Occipital lobe (tissue), 2 donors: ENCODE data around the gene HS3ST5. TPM values are rescaled to one million over a fixed set of nuclear protein-coding genes. Genes with fewer than 3 reads are reported as not detected.
"Not testable (repeated sequence)": the region's sequence is repeated elsewhere in the genome, so short reads cannot be mapped to it uniquely, and the experiment has no call there.

ENCODE experiments used
- DNase-seq: peaks from one replicate; lab custom pipeline; 2025; lab: John Stamatoyannopoulos, UW
- total RNA-seq: library from RNA; depleted of rRNA; stranded (reverse); fragments of >200 nt; gene quantifications from one replicate; pipeline ENCODE4 v1.2.3, GENCODE V29; 2014

The HS3ST5 gene
- total RNA-seq, 1 donor from 2014 or later, result 6.6 TPM

DNA sequence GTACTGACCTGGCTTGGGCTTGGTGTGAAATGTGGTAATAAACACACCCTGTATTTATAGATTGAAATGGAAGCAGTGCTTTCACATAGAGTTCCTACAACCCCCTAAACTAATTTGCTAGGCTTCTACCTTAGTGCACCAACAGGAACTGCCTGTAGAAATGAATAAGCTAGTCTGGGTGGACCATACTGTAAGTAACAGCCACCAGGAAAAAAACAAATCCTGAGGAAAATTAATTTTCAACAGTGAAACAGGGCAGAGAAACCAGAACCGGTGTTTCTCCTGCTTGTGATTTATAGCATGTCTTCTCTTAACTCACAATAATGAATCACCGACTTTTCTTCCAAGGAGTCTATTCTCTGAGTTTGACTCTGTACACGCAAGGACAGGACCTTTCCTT lies 187.1 kb downstream of the HS3ST5 start:
- DNase-seq, result no peak

GRCh38 chr6:114154812-114155211 lies 188.0 kb downstream of the HS3ST5 start:
- no peak for DNase-seq

GRCh38 chr6:114153448-114153847 lies 189.4 kb downstream of the HS3ST5 start:
- no peak for DNase-seq

DNA sequence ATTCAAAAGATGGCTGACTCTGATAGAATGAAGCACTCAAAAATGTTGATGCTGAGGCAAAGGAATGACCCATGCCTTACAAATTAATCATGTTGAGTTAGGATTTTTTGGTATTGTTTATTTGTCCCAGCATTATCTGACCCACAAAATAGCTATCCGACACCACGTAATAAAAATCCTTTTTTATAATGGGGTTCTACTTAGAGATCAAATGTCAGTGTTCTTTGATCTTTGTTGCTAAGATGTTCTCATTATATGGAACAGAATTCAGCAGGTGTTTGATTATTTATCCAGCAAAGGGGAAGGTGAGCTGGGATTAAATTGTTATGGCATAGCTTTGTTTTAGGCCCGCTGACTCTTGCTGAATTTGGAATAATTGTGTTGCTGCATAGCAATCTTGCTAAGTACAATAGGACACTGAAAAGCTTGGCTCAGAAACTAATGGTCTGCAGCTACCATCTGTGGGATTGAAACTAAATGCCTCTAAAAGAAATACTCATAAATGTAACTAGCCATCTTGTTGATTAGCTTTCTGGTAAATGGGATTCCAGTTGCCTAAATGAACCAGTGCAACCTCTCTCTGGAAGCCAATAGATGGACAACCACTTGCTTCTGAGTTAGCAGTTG lies 191.6 kb downstream of the HS3ST5 start:
- no peak for DNase-seq

GRCh38 chr6:114149182-114149581 lies 193.6 kb downstream of the HS3ST5 start:
- DNase-seq, result not testable (repeated sequence)

GRCh38 chr6:114144887-114145851 lies 197.7 kb downstream of the HS3ST5 start:
- no peak for DNase-seq

DNA sequence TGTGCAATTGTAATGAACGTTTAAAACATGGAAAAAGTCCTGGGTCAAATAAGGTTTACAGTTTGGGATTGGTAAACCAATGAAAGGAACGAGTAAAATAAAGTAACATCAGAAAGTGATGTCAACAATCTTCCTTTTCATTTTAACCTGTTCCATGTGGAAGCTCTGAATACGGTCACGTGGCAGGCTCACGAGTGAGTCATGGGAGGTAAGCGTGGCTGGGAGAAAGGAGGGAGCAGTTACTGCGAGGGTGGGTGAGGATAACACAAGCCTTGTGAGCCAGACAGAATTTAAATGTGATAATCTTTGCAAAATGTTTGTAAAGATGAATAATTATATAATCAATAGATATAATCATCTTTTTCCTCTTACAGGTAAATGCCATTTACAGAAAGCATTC lies 200.6 kb downstream of the HS3ST5 start:
- DNase-seq, result no peak

GRCh38 chr6:114140416-114140815 lies 202.4 kb downstream of the HS3ST5 start:
- DNase-seq, result no peak

DNA sequence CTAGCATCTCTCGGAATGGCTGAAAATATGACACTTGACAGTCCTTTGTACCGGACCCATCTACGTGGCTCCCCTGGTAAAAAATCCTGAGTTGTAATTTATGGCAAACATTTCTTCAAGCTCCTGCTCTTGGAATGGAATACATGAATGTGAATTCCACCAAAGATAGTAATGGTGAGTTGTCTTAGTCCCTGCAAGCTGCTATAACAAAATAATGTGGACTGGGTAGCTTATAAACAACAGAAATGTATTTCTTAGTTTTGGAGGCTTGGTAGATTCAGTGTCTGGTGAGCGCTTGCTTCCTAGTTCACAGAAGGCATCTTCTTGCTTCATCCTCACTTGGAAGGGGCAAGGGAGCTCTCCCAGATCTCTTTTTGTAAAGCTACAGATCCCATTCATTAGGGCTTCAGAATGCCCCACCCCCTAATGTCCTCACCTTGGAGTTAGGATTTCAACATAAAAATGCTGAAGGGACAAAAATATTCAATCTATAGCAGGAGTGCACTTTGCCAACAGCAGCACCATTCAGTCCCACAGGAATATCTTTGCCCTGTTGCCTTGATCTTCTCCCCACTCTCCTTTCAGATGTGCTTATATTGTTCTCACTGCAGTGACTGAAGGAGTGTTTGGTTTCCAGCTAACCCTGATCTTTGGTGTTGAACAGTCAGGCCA lies 204.1 kb downstream of the HS3ST5 start:
- DNase-seq, result no peak

DNA sequence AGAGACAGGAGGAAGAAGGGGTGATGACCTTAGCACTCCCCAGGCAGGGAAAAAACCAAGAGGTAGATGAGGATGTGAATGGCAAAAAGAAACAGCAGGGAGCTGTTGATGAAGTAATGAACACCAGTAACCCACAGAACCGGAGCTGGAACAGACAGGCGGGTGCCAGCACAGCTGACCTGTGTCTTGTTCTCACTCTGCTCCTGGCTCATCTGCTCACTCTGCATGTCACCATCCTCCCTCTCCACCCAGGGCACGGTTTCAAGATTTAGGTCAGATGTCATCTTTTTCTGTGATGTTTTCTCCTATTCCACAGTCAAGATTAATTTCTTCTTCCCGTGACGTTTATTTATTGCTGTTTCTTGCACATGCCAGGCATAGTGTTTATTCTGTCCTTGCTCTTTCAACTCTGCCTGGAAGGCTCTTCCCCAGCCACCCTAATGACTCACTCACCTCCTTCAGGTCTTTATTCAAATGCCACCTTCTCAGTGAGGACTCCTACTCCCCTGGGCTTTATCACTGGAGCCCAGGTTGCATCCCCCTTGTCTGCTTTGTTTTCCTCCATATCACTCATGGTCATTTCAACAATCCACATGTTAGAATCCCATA lies 207.4 kb downstream of the HS3ST5 start:
- no peak for DNase-seq

DNA sequence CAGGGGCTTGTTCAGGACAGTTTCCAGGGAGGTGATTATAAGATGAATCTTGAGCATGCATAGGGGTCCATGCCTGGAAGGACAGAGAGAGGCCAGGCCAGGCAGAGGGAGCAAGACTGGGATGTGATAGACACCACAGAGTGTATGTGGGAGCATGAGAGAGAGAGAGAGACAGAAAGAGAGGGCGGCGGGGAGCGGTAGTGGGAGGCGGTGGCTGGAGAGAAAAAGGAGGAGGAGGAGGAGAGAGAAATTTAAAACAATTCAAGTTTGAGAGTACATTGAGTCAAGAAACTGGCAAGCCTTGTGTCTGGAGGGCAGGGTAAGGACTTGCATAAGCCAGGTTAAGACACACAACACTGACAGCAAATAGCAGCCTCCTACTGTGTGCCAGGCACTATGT lies 209.0 kb downstream of the HS3ST5 start:
- no peak for DNase-seq

- DNase-seq, result no peak
Observed at GRCh38 chr6:114131945-114132344, 210.9 kb downstream of the HS3ST5 start.

DNA sequence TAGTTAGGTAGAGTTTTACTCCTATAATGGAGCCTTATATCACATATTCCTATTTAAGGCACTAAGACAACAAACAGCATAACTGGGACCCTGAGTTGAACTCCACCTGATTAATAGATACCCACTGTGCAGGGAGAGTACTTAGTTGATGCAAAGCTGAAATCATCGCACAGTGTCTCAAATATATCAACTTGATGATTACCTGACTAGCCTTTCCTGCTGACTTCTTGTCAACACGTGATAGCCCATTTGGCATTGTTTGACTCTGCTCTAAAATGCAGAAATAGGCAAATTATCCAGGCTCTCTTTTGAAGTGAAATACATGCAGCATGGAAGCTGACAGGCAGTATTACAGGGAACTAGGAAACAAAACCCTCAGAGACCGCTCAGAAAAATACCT lies 217.2 kb downstream of the HS3ST5 start:
- DNase-seq, result no peak

DNA sequence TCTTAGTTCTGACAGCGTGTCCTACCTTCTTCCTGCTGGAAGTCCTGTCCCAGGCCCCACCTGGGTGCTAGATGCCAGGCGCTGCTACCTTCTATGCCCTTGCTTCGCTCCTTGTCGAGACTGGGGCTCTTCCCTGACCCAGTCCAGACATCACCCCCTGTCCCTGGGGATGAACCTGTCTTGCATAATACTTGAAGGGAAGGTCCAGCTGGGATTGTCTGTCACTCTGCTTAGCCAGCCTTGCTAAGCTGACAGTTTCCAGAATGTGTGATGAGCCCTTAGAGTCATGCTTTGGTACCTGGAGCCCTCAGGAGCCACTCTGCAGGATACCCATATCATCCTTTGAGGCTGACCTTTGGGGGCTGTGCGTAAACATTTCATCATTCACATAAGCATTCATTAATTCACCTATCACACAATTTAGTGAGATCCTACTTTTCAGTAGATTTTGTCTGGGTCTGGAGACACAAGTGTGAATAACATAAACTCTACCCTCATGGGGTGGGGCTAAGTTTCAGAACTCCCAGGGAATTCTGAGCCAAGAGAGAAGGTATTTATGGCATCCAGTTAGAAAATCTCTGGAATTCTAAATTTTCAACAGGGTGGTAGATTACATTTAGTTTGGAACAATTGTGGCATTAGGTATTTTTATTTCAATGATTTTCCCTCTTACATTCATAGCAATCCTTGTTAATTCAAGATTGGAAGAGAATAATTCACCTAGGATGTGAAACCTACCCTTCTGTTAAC lies 220.7 kb downstream of the HS3ST5 start:
- DNase-seq, result no peak

- no peak for DNase-seq
Observed at GRCh38 chr6:114119056-114119455, 223.8 kb downstream of the HS3ST5 start.

- no peak for DNase-seq
Observed at GRCh38 chr6:114115652-114116051, 227.2 kb downstream of the HS3ST5 start.

DNA sequence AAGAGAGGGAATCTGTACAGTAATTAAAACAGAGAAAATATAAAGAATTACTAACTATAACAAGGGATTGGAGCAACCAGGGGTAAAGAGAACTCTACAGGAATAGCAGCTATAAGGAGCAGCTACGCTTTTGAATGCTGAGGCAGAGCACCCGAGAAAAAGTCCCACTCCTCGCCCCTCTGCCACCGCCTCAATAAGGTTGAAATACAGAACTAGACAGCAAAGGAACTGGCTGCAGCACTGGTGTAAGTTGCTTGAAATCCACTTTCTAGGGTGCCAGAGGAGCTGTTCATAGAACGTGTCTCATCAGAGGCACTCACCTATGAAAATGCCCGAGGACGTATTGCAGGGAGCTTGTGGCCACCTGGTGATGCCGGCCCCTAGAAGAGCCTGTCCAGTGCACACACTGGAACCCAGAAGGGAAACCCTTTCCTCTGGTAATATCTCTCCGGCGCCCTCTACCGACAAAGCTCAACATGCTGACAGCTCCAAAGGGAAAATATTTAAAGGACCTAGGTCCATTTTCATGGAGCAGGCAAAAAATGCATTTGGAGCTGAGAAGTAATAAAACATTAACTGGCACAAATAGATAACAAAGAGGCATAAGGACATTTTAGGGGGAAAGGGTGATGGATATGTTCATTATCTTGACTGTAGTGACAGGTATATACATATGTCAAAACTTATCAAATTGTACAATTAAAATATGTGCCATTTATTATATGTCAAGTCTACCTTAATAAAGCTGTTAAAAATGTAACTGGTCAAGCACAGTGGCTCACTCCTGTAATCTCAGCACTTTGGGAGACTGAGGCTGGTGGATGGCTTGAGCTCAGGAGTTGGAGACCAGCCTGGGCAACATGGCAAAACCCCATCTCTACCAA lies 234.5 kb downstream of the HS3ST5 start:
- DNase-seq, result peak; percentile 55

- DNase-seq, result no peak
Observed at GRCh38 chr6:114106020-114106419, 236.8 kb downstream of the HS3ST5 start.

- no peak for DNase-seq
Observed at GRCh38 chr6:114101255-114101654, 241.6 kb downstream of the HS3ST5 start.
